ENCODE data around the gene GRK4.

Gene GRK4

DNA sequence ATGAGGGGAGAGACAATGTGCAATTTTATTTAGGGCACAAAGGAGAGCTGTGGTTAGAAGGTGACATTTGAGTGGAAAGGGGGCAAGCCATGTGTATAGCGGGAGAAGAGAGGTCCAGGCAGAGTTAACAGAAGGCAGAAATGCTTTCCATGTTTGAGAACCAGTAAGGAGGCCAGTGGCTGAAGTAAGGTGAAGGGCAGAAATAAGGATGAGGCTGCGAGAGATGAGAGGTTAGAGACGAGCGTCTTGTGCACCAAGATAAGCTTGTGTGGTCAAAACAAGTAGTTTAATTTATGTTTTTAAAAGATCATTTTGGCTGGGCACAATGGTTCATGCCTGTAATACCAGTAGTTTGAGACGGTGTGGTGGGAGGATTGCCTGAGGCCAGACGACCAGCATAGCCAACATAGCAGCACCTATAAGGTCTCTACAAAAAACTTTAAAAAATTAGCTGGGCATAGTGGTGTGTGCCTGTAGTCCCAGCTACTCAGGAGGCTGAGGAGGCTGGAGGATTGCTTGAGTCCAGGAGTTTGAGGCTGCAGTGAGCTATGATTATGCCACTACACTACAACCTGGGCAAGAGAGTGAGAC is 119.6 kb downstream of the GRK4 start:
- H3K4me3 ChIP-seq (ENCODE audit: low read depth, low read length), result no peak overlapping the region
- DNase-seq (ENCODE audit: low read depth), result no peak

DNA sequence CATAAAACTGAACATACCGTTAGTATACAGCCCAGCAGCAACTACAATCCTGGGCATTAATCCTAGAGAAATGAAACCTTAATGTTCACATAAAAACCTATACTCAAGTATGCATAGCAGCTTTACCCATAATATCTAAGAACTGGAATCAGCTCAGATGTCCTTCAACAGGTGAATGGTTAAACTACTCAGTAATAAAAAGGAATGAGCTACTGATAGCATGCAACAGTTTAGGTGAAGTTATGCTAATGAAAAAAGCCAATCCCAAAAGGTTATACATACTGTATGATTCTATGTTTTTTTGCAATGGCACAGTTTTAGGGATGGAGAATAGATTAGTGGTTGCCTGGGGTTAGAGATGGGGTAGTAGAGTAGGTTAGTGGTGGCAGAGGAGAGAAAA is 120.4 kb downstream of the GRK4 start:
- H3K4me3 ChIP-seq (ENCODE audit: low read depth, low read length), result no peak overlapping the region
- no peak for DNase-seq (ENCODE audit: low read depth)

DNA sequence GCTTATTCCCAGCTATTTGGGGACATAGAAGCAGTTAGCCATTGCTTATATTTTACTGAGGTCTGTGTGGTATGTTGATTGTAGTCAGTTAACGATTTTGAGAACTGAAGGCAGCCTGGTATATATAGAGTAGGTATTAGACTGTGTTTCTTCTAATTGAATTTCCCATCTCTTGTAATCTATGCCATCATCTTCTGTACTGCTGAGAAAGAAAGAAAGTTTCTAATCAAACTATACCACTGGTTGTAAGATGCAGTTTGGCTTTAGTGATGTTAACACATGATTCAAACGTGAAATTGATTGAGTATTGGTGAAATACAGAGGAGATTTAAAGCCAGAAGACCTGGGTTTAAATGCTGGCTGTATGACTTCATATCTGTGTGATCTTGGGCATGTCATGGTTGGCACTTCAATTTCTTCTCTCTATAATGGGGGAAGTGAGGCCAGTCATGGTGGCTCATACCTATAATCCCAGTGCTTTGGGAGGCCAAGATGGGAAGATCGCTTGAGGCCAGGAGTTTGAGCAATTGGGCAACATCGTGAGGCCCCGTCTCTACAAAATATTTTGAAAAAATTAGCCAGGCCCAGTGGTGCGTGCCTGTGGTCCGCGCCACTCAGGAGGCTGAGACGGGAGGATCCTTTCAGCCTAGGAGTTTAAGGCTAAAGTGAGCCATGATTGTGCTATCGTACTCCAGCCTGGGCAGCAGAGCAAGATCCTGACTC is 122.7 kb downstream of the GRK4 start:
- DNase-seq (ENCODE audit: low read depth), result no peak
- no peak overlapping the region for H3K4me3 ChIP-seq (ENCODE audit: low read depth, low read length)

DNA sequence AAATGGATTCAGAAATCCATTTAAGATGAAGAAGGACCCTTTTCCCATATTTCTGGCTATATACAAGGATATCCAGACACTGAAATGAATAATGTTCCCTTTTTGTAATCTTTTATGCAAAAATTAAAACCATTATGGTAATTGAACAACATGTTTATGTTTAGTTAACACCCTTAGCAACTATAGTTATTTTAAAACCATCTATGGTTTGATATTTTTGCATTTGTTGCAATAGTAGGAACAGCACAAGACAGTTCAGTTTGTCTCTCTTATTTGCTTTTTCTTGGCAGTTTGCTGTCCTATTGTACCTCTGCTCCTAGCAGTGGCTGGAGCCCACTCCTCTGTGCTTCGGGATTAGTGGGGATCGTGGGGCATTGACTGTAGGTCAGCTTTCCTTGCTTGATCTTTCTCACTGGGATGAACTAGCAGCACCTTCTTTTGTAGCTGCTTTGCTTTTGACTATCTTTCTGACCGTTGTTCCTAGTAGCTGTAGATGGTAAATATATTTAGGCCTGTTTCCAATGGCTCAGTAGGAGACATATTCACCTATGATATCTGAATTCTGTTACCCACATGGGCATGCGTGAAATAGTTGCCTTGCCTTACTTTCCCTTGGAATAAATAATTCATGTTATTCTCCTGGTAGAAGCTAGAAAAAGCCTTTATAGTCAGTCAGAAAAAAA is 123.9 kb downstream of the GRK4 start:
- DNase-seq (ENCODE audit: low read depth), result no peak
- H3K4me3 ChIP-seq (ENCODE audit: low read depth, low read length), result no peak overlapping the region

Data from skeletal muscle cell (primary cell).